ENCODE results near the gene UST.
"Not testable (repeated sequence)": the region's sequence is repeated elsewhere in the genome, so short reads cannot be mapped to it uniquely, and the experiment has no call there.

The UST gene

GRCh38 chr6:148868314-148868713 lies 121.5 kb downstream of the UST start:
- DNase-seq (ENCODE audit: low read depth) = no peak

- no peak for DNase-seq (ENCODE audit: low read depth)
Observed at GRCh38 chr6:148868901-148869300, 122.1 kb downstream of the UST start.

- no peak for DNase-seq (ENCODE audit: low read depth)
Observed at GRCh38 chr6:148869585-148869984, 122.8 kb downstream of the UST start.

GRCh38 chr6:148873154-148873553 lies 126.3 kb downstream of the UST start:
- no peak for DNase-seq (ENCODE audit: low read depth)

- no peak for DNase-seq (ENCODE audit: low read depth)
Observed at GRCh38 chr6:148873868-148874267, 127.0 kb downstream of the UST start.

- no peak for DNase-seq (ENCODE audit: low read depth)
Observed at GRCh38 chr6:148874698-148875293, 128.0 kb downstream of the UST start.

GRCh38 chr6:148878683-148879082 lies 131.9 kb downstream of the UST start:
- DNase-seq (ENCODE audit: low read depth) = no peak

GRCh38 chr6:148880742-148881141 lies 133.9 kb downstream of the UST start:
- DNase-seq (ENCODE audit: low read depth) = not testable (repeated sequence)

GRCh38 chr6:148881593-148882311 lies 134.9 kb downstream of the UST start:
- no peak for DNase-seq (ENCODE audit: low read depth)

- DNase-seq (ENCODE audit: low read depth) = no peak
Observed at GRCh38 chr6:148883270-148883669, 136.4 kb downstream of the UST start.

GRCh38 chr6:148884461-148884860 lies 137.6 kb downstream of the UST start:
- no peak for DNase-seq (ENCODE audit: low read depth)

GRCh38 chr6:148885136-148885865 lies 138.5 kb downstream of the UST start:
- no peak for DNase-seq (ENCODE audit: low read depth)

- DNase-seq (ENCODE audit: low read depth) = no peak
Observed at GRCh38 chr6:148885925-148886845, 139.4 kb downstream of the UST start.

GRCh38 chr6:148887181-148887580 lies 140.4 kb downstream of the UST start:
- DNase-seq (ENCODE audit: low read depth) = no peak

- DNase-seq (ENCODE audit: low read depth) = no peak
Observed at GRCh38 chr6:148888856-148889255, 142.0 kb downstream of the UST start.

GRCh38 chr6:148890096-148890495 lies 143.3 kb downstream of the UST start:
- DNase-seq (ENCODE audit: low read depth) = no peak

GRCh38 chr6:148890652-148891404 lies 144.0 kb downstream of the UST start:
- DNase-seq (ENCODE audit: low read depth) = no peak

- no peak for DNase-seq (ENCODE audit: low read depth)
Observed at GRCh38 chr6:148891405-148891783, 144.6 kb downstream of the UST start.

- DNase-seq (ENCODE audit: low read depth) = no peak
Observed at GRCh38 chr6:148892247-148892646, 145.4 kb downstream of the UST start.

GRCh38 chr6:148893073-148893472 lies 146.2 kb downstream of the UST start:
- DNase-seq (ENCODE audit: low read depth) = no peak

GRCh38 chr6:148893481-148893880 lies 146.7 kb downstream of the UST start:
- DNase-seq (ENCODE audit: low read depth) = no peak

Measured in stimulated activated CD8-positive, alpha-beta memory T cell treated with anti-CD3 and anti-CD28 coated beads, Interleukin-15, amount 100 ng/mL, for 24 hours (primary cell).